Keratinocyte (primary cell): ENCODE results near the gene FOXP3.

Experiments used
- EZH2 ChIP-seq: IDR thresholded peaks from one replicate; pipeline ENCODE4 v1.6.1; 2012; ENCODE audit warnings: inconsistent platforms, mild to moderate bottlenecking, low read length, moderate library complexity
- TF ChIP-seq, protein P1 (sequence below), 3 experiments: IDR thresholded peaks in 1 of 3; conservative IDR thresholded peaks in 1 of 3; optimal IDR thresholded peaks in 1 of 3; 2 replicates in 2 of 3; 3 replicates in 1 of 3; pipeline versions ENCODE3 to v1.5.1; 2011; ENCODE audit warnings: low read length in 3 of 3, mild to moderate bottlenecking in 3 of 3, moderate library complexity in 2 of 3, control low read depth in 1 of 3, inconsistent platforms in 1 of 3; ENCODE audit not compliant: insufficient read depth in 2 of 3; ENCODE audit errors: extremely low read depth in 1 of 3

DNA sequence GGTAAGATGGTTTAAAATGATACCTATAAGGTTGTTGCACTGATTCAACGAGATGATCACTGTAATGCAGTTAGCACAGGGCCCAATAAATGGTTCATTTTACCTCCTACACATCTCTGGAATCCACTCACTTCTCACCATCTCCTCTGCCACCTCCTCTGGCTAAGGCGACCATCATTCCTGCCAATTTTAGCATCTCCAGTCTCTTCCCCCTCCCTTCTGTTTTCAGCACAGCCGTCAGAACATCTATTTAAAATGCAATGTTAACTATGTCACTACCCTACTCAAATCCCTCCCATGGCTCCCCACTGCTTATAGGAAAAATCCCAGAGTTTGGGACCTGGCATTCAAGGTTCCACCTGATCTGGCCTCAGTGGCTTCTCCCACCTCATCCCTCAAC, 61.0 kb downstream of the FOXP3 start:
- TF ChIP-seq EZH2: no peak
- TF ChIP-seq, protein P1, sequence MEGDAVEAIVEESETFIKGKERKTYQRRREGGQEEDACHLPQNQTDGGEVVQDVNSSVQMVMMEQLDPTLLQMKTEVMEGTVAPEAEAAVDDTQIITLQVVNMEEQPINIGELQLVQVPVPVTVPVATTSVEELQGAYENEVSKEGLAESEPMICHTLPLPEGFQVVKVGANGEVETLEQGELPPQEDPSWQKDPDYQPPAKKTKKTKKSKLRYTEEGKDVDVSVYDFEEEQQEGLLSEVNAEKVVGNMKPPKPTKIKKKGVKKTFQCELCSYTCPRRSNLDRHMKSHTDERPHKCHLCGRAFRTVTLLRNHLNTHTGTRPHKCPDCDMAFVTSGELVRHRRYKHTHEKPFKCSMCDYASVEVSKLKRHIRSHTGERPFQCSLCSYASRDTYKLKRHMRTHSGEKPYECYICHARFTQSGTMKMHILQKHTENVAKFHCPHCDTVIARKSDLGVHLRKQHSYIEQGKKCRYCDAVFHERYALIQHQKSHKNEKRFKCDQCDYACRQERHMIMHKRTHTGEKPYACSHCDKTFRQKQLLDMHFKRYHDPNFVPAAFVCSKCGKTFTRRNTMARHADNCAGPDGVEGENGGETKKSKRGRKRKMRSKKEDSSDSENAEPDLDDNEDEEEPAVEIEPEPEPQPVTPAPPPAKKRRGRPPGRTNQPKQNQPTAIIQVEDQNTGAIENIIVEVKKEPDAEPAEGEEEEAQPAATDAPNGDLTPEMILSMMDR (optimal IDR thresholded peaks at IDR 0.05 in 1 of 3, IDR thresholded peaks at IDR 0.05 in 1 of 3, conservative IDR thresholded peaks at IDR 0.05 in 1 of 3; ENCODE audit: extremely low read depth in 1 of 3, insufficient read depth in 2 of 3, low read length in 3 of 3): no peak
